Parathyroid adenoma (tissue), 2 donors: ENCODE results near the gene SBF1.

Experiments
- H2AFZ ChIP-seq: fragments of 300-600 bp; sonication (generic); one replicate; pipeline ENCODE4 v1.7.0; 2017; ENCODE audit warnings: antibody characterized with exemption, mild to moderate bottlenecking
- H3K27ac ChIP-seq: fragments of 300-600 bp; sonication (generic); one replicate; pipeline ENCODE4 v1.7.0; 2017
- H3K27me3 ChIP-seq: fragments of 300-600 bp; sonication (generic); one replicate; pipeline ENCODE4 v1.7.0; 2017; ENCODE audit warnings: low read length; ENCODE audit not compliant: control insufficient read depth, insufficient read depth
- H3K36me3 ChIP-seq: fragments of 300-600 bp; sonication (generic); one replicate; pipeline ENCODE4 v1.7.0; 2017; ENCODE audit warnings: low read length; ENCODE audit not compliant: control insufficient read depth, insufficient read depth
- H3K4me1 ChIP-seq: fragments of 300-600 bp; sonication (generic); one replicate; pipeline ENCODE4 v1.7.0; 2017; ENCODE audit warnings: control low read depth
- H3K4me2 ChIP-seq: fragments of 300-600 bp; sonication (generic); one replicate; pipeline ENCODE4 v1.7.0; 2017; ENCODE audit warnings: low read length
- H3K4me3 ChIP-seq: fragments of 300-600 bp; sonication (generic); one replicate; pipeline ENCODE4 v1.7.0; 2017; ENCODE audit warnings: low read depth, low read length
- H3K79me2 ChIP-seq: fragments of 300-600 bp; sonication (generic); one replicate; pipeline ENCODE4 v1.7.0; 2017; ENCODE audit warnings: control low read depth
- H3K9ac ChIP-seq: fragments of 300-600 bp; sonication (generic); one replicate; pipeline ENCODE4 v1.7.0; 2017; ENCODE audit warnings: mild to moderate bottlenecking
- H3K9me3 ChIP-seq: fragments of 300-600 bp; sonication (generic); one replicate; pipeline ENCODE4 v1.7.0; 2017; ENCODE audit warnings: low read length; ENCODE audit not compliant: control insufficient read depth
- TF ChIP-seq, protein P1 (sequence below): fragments of 300-600 bp; sonication (generic); IDR thresholded peaks from one replicate; pipeline ENCODE4 v1.7.0; 2017; ENCODE audit warnings: antibody characterized with exemption, mild to moderate bottlenecking
- donor health status: primary hyperparathyroidism.

The SBF1 gene

DNA sequence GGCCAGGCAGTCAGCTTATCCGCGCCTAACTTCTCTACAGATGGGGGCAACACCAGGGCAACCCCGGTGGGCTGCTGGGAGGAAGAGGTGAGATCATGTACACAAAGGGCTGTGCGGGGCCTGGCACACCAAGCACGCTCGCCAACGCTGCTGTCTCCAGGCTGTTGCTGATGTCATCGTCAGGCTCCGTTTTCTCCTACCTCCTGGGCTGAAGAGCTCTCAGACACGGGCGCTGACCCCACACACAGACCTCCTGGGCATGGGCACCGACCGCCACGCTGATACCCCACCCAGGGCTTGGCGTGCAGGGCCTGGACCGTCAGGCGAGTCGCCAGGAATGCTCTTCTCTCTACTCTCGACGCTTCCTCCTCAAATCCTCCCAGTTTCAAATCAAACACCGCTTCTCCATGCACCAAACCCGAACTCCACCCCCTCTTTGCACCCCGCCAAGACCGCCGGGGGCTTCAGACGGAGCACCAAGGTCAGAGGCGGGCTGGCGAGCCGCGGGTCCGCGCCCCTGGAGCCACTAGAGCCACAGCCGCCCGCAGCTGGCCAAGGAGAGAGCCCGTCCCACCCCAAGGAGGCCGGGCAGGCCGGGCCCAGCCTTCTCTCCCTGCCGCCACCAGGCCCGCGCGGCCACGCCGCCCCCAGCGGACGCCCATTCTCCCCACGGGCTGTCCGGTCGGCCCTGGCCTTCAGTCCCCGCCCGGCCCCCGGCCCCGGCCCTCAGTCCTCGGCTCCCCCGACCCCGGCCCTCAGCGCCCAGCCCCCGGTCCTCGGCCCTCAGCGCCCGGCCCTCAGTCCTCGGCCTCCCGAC lies 772 bp downstream of the SBF1 start:
- Histone ChIP-seq H3K36me3 (no peaks in the 10 kb centered on the region), H3K79me2 (peaks cover 40% of the 10 kb centered on the region), H3K4me2 (peak overlapping the region; percentile 98), H3K9me3 (no peaks in the 10 kb centered on the region), H3K4me1 (peaks cover 10% of the 10 kb centered on the region), H2AFZ (no peak overlapping the region), H3K27me3 (no peaks in the 10 kb centered on the region), H3K27ac (no peak overlapping the region), H3K9ac (peak overlapping the region; percentile 21), H3K4me3 (peak overlapping the region; percentile 70)
- TF ChIP-seq, protein P1, sequence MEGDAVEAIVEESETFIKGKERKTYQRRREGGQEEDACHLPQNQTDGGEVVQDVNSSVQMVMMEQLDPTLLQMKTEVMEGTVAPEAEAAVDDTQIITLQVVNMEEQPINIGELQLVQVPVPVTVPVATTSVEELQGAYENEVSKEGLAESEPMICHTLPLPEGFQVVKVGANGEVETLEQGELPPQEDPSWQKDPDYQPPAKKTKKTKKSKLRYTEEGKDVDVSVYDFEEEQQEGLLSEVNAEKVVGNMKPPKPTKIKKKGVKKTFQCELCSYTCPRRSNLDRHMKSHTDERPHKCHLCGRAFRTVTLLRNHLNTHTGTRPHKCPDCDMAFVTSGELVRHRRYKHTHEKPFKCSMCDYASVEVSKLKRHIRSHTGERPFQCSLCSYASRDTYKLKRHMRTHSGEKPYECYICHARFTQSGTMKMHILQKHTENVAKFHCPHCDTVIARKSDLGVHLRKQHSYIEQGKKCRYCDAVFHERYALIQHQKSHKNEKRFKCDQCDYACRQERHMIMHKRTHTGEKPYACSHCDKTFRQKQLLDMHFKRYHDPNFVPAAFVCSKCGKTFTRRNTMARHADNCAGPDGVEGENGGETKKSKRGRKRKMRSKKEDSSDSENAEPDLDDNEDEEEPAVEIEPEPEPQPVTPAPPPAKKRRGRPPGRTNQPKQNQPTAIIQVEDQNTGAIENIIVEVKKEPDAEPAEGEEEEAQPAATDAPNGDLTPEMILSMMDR = no peak

DNA sequence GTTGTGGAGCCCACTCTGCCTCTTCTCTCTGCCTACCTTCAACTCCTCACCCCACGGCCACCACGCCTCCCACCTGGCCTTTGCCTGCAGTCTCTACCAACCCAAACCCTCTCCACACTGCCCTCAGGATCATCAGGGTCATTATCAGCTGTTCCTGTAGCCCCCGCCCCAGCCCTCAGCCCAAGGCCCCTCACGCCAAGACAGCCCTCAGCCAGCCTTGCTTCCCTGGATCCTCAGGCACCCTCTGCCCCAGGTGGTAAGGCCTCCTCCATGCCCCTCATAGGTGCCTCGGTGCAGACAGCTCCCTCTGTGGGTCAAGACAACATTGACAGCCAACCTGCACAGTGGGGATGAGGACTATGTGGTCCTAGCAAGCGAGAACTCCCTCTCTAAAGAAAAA lies 1.7 kb downstream of the SBF1 start:
- H3K4me2 ChIP-seq = peak overlapping the region; percentile 98
- H3K27me3 ChIP-seq = no peaks in the 10 kb centered on the region
- H3K36me3 ChIP-seq = no peaks in the 10 kb centered on the region
- H3K27ac ChIP-seq = no peak overlapping the region
- peaks cover 40% of the 10 kb centered on the region for H3K79me2 ChIP-seq
- no peak overlapping the region for H2AFZ ChIP-seq
- no peaks in the 10 kb centered on the region for H3K9me3 ChIP-seq
- H3K4me1 ChIP-seq = peaks cover 10% of the 10 kb centered on the region
- H3K4me3 ChIP-seq = no peak overlapping the region
- TF ChIP-seq, protein P1 = no peak
- no peak overlapping the region for H3K9ac ChIP-seq

DNA sequence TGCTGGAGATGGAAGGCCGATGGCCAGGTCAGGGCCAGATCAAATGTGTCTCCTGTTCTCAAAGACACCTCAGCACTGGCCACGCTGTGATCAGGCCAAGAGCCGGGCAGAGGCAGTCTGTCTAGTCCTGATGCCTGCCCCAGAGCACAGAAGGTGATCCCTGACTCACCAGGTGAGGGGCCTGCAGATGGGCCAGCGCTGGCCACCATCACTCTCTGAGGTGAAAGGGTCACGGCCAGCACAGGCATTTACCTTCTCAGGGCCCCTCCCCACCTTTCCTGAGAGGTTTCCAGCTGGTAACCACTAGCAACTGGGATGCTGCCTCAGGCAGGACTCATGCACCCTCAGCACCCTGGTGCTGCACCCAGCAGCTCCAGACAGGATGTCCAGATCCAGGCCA lies 2.9 kb downstream of the SBF1 start:
- H3K4me3 ChIP-seq = no peak overlapping the region
- no peak overlapping the region for H2AFZ ChIP-seq
- no peak overlapping the region for H3K9ac ChIP-seq

DNA sequence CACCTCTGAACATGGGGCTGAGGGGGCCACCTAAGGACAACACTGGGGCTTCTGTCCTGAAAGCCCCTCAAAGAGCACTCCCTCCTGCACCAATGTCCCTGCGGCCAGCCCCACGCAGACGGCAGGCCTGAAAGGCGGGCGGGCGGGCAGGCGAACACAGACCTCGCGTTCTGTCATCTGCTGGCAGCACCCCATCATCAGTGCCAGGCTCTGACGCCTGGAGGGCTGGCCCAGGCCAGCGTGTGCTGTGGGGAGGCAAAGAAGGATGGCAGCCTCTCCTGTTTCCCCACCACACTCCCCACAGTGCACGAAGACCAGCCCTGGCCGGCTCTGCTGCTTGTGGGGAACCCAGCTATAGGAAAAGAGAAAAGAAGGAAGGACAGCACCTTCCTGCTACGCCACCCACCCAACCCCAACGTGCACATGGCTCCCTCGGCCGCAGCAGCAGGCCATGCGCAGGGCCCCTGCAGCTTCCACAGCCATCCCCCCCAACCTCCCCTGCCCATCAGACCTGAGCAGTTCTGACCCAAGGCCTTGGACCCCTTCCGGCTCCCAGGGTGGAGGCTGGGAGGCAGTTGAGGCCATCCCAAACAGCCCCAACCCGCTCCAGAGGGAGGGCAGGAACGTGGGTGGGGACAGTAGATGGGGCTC lies 3.5 kb downstream of the SBF1 start:
- Histone ChIP-seq H3K4me2 (no peak overlapping the region), H3K79me2 (peaks cover 40% of the 10 kb centered on the region), H3K4me1 (peaks cover 10% of the 10 kb centered on the region), H2AFZ (no peak overlapping the region), H3K9ac (no peak overlapping the region), H3K4me3 (no peak overlapping the region), H3K36me3 (no peaks in the 10 kb centered on the region), H3K9me3 (no peaks in the 10 kb centered on the region), H3K27ac (no peak overlapping the region), H3K27me3 (no peaks in the 10 kb centered on the region)
- TF ChIP-seq, protein P1 = no peak

More for the DNA sequence above, 2.9 kb downstream of the SBF1 start:
- H3K4me2 ChIP-seq = no peak overlapping the region
- peaks cover 10% of the 10 kb centered on the region for H3K4me1 ChIP-seq
- no peak overlapping the region for H3K27ac ChIP-seq
- no peaks in the 10 kb centered on the region for H3K9me3 ChIP-seq
- no peaks in the 10 kb centered on the region for H3K36me3 ChIP-seq
- no peaks in the 10 kb centered on the region for H3K27me3 ChIP-seq
- TF ChIP-seq, protein P1 = no peak
- H3K79me2 ChIP-seq = peaks cover 40% of the 10 kb centered on the region
